ENCODE results near the gene STX19.
"Not testable (repeated sequence)": the region's sequence is repeated elsewhere in the genome, so short reads cannot be mapped to it uniquely, and the experiment has no call there.

STX19 gene, protein sequence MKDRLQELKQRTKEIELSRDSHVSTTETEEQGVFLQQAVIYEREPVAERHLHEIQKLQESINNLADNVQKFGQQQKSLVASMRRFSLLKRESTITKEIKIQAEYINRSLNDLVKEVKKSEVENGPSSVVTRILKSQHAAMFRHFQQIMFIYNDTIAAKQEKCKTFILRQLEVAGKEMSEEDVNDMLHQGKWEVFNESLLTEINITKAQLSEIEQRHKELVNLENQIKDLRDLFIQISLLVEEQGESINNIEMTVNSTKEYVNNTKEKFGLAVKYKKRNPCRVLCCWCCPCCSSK

DNA sequence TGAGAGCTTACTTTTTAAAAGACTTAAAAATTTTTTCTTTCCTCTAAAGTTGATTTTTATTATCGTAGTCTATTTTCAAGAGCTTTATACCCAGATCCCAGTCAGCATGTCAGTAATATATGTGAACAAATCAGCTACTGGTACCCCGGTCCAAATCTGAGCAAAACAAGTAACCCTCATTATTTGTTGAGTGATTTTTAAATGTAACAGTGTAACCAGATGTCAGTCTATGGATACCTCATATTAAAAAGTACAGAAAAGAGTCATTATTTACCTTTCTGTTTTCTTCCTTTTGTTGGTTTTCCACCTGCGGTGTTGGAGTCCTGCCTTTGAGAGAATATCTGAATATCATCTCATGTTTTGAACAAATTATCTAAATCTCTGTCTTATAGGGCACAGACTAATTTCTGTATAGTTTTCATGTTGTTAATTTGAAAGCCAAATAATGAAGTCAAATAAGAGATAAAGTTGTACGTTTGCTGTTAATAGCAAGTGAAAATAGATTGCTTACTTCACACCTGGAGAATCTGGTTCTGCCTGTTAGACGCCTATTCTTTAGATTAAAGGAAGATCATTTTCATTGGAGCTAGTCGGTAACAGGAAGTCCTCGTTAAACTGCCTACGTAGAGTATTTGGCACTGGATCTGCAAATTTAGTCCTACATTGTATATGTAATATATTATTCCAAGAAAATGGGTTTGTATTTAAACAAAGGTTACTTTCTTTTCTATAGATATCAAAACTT, at the start of gene STX19:
Gene STX19 (minus strand): TSS at position 505 of the 745 bp plus-strand sequence. CDS start 13,328 bp downstream, outside the sequence.
- no peak for DNase-seq (ENCODE audit: low read depth in 2 of 2)

DNA sequence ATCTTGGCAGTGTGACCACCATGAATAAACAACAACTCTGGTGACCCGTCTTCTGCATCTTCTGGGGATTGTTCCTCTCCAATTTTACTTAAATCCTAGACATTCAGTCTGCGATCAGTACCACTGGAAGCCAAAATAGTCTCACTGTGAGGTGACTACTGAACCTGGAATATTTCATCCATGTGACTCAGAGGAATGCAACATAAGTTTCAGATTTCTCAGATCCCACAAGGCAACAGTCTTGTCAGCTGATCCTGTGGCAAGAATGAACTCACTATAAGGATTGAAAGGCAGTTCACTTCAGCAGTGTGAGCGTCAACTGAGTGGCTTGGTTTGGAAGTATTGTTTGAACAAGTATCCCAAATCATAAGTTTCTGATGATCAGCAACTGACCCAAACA, 47.7 kb upstream of the STX19 start:
- DNase-seq (ENCODE audit: low read depth in 2 of 2), result no peak

DNA sequence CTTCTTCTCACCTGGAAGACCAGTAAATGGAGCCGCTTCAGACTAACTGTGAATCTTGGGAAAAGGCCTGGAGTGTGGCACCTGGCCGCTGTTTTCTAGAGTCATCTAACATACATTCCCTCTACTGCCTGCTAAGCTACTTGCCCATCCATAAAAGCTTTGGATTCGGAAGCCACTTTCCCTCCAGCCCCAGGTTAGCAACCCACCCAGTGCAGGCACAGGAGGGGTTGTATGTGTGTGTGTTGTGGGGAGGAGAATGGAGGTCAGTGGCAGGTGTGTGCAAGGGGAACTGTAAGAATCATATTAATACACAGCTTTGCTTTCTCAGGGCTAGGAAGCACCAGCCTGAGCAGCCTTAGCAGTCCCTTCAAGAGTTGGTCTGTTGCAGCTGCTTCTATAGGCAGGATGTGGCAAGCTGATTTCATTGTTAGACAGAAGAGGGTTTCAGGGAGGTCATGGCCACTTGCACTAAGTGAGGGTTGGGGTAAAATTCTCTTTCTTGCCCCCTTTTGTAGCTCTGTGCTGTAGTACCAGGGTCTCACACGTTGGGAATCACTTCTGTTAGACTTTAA, 43.4 kb upstream of the STX19 start:
- no peak for DNase-seq (ENCODE audit: low read depth in 2 of 2)

DNA sequence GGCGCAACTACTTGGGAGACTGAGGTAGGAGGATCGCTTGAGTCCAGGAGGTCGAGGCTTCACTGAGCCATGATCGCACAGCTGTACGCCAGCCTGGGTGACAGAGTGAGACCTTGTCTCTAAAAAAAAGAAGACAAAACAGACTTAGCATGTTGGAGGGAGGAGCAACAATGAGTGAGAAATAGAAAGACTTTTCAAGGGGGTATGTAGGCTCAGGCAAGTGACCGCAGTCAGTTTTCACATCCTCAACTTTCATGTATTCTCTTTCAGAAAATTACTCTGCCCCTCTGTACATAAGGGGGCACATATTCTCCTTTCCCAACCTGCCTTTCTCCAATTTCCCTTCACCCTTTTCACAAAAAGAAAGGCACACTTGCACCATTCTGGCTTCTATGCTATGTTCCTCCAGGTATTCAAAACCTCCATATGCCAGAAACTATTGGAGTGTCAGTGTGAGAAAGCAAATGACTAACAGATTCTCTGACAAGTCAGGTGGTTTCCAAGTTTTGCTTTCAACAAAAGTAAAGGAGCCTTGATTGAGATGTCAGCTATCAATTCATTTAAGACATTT, 42.0 kb upstream of the STX19 start:
- DNase-seq (ENCODE audit: low read depth in 2 of 2), result no peak

DNA sequence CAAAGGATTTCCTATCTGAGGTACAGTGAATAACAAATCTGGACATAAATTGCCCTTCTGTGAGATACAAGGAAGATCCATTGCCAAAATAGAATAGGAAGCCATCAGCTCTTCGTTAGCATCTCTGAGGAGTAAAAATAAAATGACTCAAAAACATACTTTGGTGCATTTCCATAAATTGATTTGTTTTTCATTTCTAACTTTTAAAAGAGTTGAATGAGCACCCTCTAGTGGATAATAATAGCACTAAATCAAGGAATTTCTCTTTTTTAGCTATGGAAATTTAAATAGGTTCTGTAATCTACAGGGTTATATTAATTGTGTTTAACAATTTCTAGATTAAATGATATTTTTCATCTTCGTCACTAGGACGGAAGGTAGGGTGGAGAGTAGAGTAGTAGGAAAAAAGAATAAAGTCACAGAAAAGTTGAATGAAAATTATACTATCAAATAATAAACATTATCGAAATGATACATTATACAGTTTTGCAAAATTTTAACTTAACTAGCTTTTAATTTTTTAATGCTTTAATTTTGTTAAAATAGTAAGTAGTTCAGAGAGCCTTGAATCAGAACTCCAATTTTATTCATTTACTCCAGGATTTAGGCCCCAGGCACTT, 40.9 kb upstream of the STX19 start:
- peak; percentile 15 to 18 for DNase-seq (ENCODE audit: low read depth in 2 of 2)

DNA sequence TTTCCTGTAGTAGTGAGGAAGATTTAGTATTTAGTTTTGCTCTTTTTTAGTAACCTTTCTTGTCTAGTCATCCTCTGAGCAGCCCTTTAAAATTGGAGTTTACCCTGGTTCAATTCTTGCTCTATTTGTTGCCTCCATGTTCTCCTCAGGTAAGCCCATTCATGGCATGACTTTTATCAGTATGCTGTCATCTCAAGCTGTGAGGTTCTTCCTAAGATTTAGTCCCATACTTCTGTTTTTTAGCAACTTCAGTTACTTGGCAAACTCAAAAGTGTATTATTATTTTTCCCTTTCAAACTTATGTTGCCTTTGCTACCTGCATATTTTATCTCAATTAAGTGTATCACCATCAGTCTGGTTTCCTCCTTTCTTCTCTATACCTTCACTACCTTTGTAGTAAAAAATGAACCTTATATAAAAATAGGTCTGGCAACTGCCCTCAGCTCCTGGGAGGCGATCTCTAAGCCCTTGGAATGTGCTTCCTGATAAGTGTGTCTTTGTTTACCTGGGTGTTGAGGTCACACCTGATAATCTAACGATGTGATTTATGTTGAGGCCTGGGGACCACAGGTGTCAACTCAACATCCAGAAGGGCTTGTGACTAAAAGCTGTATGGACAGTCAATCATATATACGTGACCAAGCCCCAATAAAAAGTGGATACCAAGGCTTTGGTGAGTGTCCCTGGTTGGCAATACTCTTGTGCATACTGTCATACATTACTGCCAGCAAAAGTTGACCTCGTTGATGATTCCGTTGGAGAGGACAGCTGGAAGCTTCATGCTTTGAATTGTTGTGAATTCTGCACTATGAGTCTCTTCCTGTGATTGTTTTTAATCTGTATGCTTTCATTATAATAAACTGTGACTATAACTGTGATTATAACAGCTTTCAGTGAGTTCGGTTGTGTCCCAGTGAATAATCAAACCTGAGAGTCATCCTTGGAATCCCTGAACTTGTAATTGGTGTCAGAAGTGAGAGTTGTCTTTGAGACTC, 38.4 kb upstream of the STX19 start:
- DNase-seq (ENCODE audit: low read depth in 2 of 2), result no peak

DNA sequence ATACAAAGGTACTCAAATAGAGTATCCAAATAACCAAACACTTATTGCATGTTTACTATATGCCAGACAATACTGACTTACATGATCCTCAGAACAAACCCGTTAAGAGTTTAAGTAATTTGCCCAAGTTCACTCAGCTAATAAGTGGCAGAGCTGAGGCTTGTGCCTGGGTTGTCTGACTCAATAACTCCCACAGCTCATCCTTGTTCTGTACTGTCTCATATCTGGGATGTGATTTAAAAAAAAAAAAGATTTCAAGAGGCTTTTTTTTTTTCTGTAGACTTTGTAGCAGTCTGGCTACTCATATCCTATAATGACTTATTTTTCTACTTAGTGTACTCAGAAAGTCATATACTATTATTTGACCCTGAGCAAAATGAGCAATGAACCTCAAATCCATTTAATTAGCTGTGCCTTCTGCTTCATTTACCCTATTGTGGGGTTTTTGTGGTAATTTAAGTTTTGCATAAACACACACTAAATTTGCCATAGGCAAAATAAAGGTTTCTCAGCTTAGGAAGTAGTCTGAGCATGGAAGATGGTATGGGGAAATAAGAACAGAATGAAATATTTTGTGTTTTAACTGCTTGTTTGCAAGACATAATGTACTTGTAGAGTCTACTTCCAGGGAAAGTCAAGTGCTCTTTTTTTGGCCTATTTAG, 37.6 kb upstream of the STX19 start:
- DNase-seq (ENCODE audit: low read depth in 2 of 2), result no peak

DNA sequence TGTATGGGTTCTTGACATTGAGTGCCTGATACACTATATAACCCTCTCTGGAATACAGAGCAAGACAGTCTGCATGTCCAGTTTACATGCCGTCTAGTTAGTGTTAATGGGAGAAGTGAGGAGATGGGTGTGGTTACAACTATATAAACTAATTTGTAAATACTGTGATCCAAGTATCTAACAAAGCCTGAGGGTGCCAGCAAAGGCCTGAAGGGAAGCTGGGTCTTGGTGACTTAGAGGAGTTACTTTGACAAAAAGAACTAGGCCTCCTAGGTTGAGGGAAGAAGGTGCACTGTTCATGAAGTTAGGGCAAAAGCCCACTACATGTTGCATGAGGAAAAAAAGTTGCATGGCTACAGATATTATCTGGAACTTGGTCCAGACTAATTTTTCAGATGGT, 36.7 kb upstream of the STX19 start:
- DNase-seq (ENCODE audit: low read depth in 2 of 2), result no peak

DNA sequence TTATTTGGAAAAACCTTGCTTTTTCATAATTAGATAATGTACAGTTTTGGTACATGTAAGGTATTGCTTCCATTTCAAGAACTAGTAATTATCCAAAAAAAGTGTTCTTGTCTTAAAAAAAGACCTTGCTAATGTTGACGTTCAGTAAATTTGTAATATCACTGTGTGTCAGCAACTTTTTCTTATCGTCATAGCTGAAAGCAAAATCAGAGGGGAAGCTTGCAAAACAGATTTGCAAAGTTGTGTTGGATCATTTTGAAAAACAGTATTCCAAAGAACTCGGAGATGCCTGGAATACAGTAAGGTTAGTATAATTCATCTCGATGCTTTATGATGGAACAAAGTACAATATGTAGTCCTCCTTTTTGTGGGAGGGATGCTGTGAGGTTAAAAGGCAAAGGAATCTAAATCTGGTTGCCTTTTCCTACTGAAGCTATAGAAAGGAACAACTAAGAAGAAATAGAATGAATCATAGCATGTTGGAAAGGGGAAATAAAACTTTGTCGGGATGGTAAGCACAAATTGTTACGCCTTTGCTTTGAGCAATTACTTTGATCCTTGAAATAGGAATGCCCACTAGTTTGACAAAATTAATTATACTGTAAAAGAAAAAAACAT, 36.0 kb upstream of the STX19 start:
- DNase-seq (ENCODE audit: low read depth in 2 of 2), result no peak

DNA sequence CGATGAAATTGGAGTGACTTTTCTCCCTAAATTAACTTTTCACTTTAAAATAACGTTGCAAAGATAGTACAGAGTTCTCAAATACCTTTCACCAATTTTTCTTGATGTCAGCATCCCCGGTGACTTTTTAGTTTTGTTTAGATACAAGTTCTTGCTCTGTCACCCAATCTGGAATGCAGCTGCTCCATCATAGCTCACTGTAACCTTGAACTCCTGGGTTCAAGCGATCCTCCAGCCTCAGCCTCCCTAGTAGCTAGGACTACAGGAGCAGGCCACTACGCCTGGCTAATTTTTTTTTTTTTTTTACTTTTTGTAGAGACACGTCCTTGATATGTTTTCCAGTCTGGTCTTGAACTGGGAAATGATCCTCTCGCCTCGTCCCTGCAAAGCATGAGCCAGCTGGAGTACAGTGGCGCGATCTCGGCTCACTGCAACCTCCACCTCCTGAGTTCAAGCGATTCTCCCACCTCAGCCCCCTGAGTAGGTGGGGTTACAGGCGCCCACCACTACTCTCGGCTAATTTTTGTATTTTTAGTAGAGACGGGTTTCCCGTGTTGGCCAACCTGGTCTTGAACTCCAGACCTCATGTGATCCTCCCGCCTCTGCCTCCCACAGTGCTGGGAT, 35.2 kb upstream of the STX19 start:
- DNase-seq (ENCODE audit: low read depth in 2 of 2), result no peak

DNA sequence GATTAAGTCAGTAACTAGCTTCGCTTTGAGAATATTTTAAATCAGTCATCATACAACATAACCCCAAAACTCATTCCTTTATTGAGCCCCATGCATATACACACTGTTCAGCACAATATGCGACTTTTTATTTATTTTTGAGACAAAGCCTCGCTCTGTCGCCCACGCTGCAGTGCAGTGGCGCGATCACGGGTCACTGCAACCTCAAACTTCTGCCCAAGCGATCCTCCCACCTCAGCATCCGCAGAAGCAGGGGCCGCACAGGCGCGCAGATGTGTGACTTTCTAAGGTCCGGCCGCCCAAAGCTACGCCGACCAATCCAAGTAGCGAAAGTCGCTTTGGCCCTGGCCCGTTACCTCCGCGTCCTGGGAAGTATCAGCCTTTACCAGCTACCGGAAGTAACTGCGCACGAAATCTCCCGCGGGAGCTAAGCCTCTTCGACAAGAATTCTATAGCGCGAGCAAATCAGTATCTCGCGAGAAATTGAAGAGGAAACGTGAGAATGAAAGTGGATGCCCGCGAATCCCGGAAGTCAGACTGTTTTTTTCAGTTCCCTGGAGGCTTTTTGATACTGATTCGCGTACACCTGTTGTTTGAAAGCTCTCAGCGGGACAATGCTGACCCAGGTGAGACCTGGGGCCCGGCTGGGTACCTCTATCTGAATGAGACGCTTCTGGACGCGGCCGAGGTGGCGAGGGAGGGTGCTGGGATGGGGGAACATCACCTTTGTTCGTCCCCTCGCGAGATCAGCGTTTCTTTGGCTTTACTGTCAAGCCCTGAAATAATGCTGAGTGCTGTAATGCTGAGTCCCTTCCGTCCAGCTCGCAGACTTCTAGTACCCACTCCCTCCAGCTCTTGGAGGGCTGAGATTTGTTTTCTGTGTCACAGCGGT, 34.4 kb upstream of the STX19 start, which contains the start of the genes DHFR2 and NSUN3:
Gene DHFR2 (minus strand): TSS at position 404 of the 892 bp plus-strand sequence. CDS start 1,405 bp downstream, outside the sequence.
Gene NSUN3 (plus strand): TSS at position 549 of the 892 bp plus-strand sequence. CDS start 66 bp downstream, at position 615.
- DNase-seq (ENCODE audit: low read depth in 2 of 2), result peak; percentile 96

DNA sequence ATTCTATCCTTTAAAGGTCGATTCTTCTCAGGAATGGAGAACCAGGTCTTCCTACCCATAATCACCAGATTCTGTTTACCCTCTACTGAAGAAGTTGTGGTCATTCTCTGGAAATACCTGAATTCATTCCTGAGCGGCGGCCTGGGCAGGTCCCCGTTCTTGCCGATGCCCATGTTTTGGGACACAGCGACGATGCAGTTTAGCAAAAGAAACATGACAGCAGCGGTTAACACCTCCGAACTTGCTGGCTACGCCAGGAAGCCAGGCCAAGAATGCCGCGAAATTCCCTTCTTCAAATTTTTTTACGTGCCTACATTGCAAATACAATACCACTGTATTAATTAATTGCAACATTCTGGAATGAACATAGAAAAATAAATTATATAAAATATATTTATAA, 32.9 kb upstream of the STX19 start:
- DNase-seq (ENCODE audit: low read depth in 2 of 2), result no peak

DNA sequence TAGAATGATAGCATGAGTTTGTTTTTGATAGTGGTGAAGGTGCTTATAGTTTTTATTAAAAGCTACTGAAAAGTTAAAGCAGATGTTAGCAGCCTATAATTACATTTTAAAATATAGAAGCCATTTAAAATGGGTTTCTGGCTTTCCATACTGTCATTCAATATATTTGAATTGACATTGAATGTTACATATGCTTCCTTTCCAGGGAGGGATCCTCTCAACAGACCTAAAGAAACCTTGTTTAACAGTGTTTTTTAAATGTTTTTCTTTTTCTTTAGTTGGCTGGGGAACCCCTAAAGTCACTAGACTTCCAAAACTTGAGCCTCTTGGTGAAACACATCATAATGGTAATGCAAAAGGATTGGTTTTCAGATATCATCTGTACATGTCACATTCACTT, 22.1 kb upstream of the STX19 start:
- no peak for DNase-seq (ENCODE audit: low read depth in 2 of 2)

DNA sequence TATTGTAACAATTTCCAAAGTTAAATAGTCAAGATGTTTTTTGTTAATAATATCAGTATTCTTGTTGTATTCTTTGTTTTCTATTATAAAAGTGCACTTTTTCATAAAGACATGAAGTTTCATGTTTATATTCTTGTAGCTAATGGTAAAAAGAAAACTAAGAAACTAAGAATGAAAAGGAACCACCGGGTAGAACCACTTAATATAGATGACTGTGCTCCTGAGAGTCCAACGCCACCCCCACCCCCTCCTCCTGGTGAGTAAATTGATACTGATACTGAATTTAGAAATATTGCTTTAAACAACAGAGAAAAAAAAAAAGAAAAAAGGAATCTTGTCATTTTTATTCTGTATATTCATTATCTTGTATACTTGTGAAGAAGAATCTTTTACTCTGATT, 20.9 kb upstream of the STX19 start:
- DNase-seq (ENCODE audit: low read depth in 2 of 2), result no peak

DNA sequence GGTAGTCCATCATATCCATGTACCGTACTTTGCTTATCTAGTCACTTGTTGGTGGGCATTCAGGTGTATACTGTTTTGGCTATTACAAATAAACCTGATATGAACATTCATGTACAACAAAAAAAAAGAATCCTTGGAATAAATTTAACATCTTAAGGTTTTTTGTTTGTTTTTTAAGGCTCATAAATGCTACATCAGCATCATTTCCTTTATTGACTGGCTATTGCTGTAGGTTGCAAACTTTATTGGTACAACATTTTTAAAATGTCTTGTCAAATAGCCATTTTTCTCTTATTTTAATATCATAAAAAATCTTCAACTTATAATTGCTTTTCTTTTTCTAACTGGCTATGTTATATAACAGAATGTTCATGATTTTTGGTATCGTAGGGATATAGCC, 18.1 kb upstream of the STX19 start:
- DNase-seq (ENCODE audit: low read depth in 2 of 2), result no peak

DNA sequence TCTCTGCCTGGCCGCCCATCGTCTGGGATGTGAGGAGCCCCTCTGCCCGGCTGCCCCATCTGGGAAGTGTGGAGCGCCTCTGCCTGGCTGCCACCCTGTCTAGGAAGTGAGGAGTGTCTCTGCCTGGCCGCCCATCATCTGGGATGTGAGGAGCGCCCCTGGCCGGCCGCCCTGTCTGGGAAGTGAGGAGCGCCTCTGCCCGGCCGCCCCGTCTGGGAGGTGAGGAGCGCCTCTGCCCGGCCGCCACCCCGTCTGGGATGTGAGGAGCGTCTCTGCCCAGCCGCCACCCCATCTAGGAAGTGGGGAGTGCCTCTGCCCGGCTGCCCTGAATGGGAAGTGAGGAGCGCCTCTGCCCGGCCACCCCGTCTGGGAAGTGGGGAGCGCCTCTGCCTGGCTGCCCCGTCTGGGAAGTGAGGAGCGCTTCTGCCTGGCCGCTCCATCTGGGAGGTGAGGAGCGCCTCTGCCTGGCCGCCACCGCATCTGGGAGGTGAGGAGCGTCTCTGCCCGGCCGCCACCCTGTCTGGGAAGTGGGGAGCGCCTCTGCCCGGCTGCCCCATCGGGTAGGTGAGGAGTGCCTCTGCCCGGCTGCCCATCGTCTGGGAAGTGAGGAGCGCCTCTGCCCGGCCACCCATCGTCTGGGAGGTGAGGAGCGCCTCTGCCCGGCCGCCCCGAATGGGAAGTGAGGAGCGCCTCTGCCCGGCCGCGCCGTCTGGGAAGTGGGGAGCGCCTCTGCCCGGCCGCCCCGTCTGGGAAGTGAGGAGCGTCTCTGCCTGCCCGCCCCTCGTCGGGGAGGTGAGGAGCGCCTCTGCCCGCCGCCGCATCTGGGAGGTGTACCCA, 15.9 kb upstream of the STX19 start:
- not testable (repeated sequence) for DNase-seq (ENCODE audit: low read depth in 2 of 2)

DNA sequence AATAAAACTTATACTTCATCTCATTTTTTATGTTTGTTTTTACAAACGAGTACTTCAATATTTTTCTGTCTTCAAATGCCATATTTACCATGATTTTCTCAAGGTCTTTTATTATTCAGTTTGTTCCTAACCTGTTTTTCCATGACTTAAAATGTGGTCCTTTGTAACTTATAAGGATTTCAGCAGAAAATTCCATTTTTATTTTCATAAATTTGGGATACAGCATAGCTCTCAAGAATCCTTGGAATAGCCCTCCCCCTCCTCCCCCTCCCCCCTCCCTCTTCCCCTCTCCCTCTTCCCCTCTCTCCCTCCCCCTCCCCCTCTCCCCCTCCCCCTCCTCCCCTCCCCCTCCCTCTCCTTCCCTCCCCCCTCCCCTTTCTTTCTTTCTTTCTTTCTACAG, 14.9 kb upstream of the STX19 start:
- no peak for DNase-seq (ENCODE audit: low read depth in 2 of 2)
